Sigmoid colon (tissue), 7 donors: ENCODE results near the gene ZDHHC6. TPM values are rescaled to one million over a fixed set of nuclear protein-coding genes. Genes with fewer than 3 reads are reported as not detected.

ENCODE experiments used
- DNase-seq: peaks from one replicate; pipeline ENCODE4 v3.0.0-alpha.2; 2019
- H3K27ac ChIP-seq, 4 donors: fragments of 200-600 bp; sonication (generic); one replicate each; pipeline ENCODE4 v1.5.1; 2016 to 2019; ENCODE audit warnings: mild to moderate bottlenecking in 1 of 4
- H3K27me3 ChIP-seq, 3 donors: fragments of 200-600 bp; sonication (generic); one replicate each; pipeline ENCODE4 v1.5.1; 2019; ENCODE audit warnings: mild to moderate bottlenecking in 1 of 3
- H3K36me3 ChIP-seq, 4 donors: fragments of 200-600 bp; sonication (generic); one replicate each; pipeline ENCODE4 v1.5.1; 2016 to 2019
- H3K4me1 ChIP-seq, 4 donors: fragments of 200-600 bp; sonication (generic); one replicate each; pipeline ENCODE4 v1.5.1; 2017 to 2019
- H3K4me3 ChIP-seq, 4 donors: fragments of 200-600 bp; sonication (generic); one replicate each; pipeline ENCODE4 v1.5.1; 2017 to 2019; ENCODE audit warnings: mild to moderate bottlenecking in 2 of 4, moderate library complexity in 1 of 4
- H3K9me3 ChIP-seq, 4 donors: fragments of 200-600 bp in 3 of 4; sonication (generic) in 3 of 4; one replicate each; pipeline versions ENCODE4 v1.5.1 to v1.6.1; 2013 to 2019
- CTCF ChIP-seq, 4 experiments: fragments of 450-650 bp in 3 of 4; fragments of 200-600 bp in 1 of 4; IDR thresholded peaks; one replicate each; pipeline ENCODE4 v1.5.1; 2016 to 2019; ENCODE audit warnings: antibody characterized with exemption in 4 of 4, mild to moderate bottlenecking in 3 of 4, moderate library complexity in 2 of 4
- EP300 ChIP-seq, 4 donors: sonication (generic); formaldehyde crosslinking; IDR thresholded peaks; one replicate each; pipeline ENCODE4 v1.6.1; 2017; ENCODE audit warnings: antibody characterized with exemption in 4 of 4
- POLR2A ChIP-seq, 2 donors: fragments of 450-650 bp; IDR thresholded peaks; one replicate each; pipeline ENCODE4 v1.6.1; 2016; ENCODE audit warnings: antibody characterized with exemption in 2 of 2, mild to moderate bottlenecking in 2 of 2, moderate library complexity in 2 of 2
- POLR2AphosphoS5 ChIP-seq, 4 donors: sonication (generic); formaldehyde crosslinking; IDR thresholded peaks; one replicate each; pipeline ENCODE4 v1.6.1; 2017; ENCODE audit warnings: antibody characterized with exemption in 4 of 4
- WGBS, 2 donors: extraction: QIAGEN DNeasy Blood & Tissue Kit; methylation state at CpG; one replicate each; pipeline ENCODE4 v1.1.7; 2013; 5-methylcytosine and 5-hydroxymethylcytosine counted together
- intact Hi-C: fragments of 100-400 bp; cut with DNase I; formaldehyde crosslinking; loops from one replicate; pipeline ENCODE4 v1.15.1; 2023
- polyA plus RNA-seq, 3 donors: library from polyadenylated mRNA; stranded (reverse); fragments of 200-250 nt; gene quantifications; one replicate each; pipeline ENCODE4 v1.2.3, GENCODE V29; 2013
- total RNA-seq, 4 donors: library from RNA; depleted of rRNA; stranded (reverse); fragments of >200 nt; gene quantifications; one replicate each; pipeline ENCODE4 v1.1.0, GENCODE V29; 2016
- donor health status: healthy with polysubstance abuse.
- donor health status: Bipolar disorder and iron deficiency.
- donor health status: healthy.

The ZDHHC6 gene
- total and polyA plus RNA-seq, 7 donors, result 16.7 to 35.0 (median 22.9) TPM

DNA sequence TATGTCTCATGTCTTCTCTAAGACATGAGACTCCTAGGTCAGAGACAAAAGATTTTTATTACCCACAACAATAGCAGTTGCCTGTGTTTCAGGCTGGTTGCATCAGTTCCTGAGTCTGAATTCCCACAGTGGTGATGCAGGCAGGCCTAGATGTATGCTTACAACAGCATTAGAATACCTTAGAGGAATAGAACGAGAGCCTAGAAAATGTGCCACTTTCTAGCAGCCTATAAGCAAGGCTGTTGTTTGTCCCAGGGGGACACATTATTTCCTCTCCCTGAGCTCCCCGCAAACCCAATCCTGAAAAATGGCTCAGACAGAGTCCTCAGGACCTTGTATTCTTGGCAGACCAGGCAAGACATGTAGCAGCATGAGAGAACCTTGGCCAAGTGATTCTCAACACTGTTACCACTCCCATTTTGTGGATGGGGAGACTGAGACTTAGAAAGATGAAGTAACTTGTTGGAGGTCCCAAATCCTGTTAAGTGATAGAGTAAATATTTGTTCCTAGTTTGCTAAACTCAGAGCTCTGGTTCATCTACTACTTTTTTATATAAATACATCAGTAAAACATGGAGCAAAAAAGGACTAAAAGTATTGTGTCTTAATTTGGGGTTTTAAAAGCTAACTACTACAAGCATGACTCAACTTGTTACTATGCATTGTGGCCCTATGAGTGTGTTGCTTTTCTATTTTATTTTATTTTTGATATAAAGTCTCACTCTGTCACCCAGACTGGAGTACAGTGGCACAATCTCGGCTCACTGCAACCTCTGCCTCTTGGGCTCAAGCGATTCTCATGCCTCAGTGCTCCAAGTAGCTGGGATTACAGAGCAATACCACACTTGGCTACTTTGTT, 14.5 kb upstream of the ZDHHC6 start:
- no peaks in the 10 kb centered on the region for H3K9me3 ChIP-seq
- intact Hi-C loops, result no loop called here

GRCh38 chr10:112460366-112460765, 13.7 kb upstream of the ZDHHC6 start:
- 97% methylated on average over 2 of the region's 2 CpGs for WGBS, 2 donors
- DNase-seq, result no peak

More for the DNA sequence above, 14.5 kb upstream of the ZDHHC6 start:
- WGBS, 2 donors, result 96 to 97% methylated on average over 4 of the region's 4 CpGs
- no peak for TF ChIP-seq POLR2AphosphoS5 (IDR thresholded peaks at IDR 0.05)
- no peak for TF ChIP-seq CTCF (IDR thresholded peaks at IDR 0.05)
- TF ChIP-seq POLR2A (IDR thresholded peaks at IDR 0.05), result no peak
- no peak for TF ChIP-seq EP300 (IDR thresholded peaks at IDR 0.05)
- no peak for DNase-seq
- no peak overlapping the region for H3K4me3 ChIP-seq
- H3K36me3 ChIP-seq, result peaks cover 0 to 28% (median 8%) of the 10 kb centered on the region in 4 donors
- no peaks in the 10 kb centered on the region for H3K27me3 ChIP-seq
- no peaks in the 10 kb centered on the region for H3K4me1 ChIP-seq
- no peak overlapping the region for H3K27ac ChIP-seq

GRCh38 chr10:112456533-112456932, 9.8 kb upstream of the ZDHHC6 start:
- H3K27ac ChIP-seq, result no peak overlapping the region
- H3K27me3 ChIP-seq, result no peaks in the 10 kb centered on the region
- intact Hi-C loops, result no loop called here
- peaks cover 0 to 9% (median 0%) of the 10 kb centered on the region in 4 donors for H3K36me3 ChIP-seq
- H3K4me3 ChIP-seq, result no peak overlapping the region
- WGBS, 2 donors, result 98% methylated on average over 2 of the region's 2 CpGs
- no peaks in the 10 kb centered on the region for H3K4me1 ChIP-seq
- no peaks in the 10 kb centered on the region for H3K9me3 ChIP-seq
- DNase-seq, result no peak
- TF ChIP-seq EP300 (IDR thresholded peaks at IDR 0.05) (no peak), POLR2AphosphoS5 (IDR thresholded peaks at IDR 0.05) (no peak), POLR2A (IDR thresholded peaks at IDR 0.05) (no peak), CTCF (IDR thresholded peaks at IDR 0.05) (no peak)

More at GRCh38 chr10:112460366-112460765, 13.7 kb upstream of the ZDHHC6 start:
- Histone ChIP-seq H3K4me3 (no peak overlapping the region), H3K36me3 (peaks cover 0 to 22% (median 7%) of the 10 kb centered on the region in 4 donors), H3K27ac (no peak overlapping the region), H3K27me3 (no peaks in the 10 kb centered on the region), H3K9me3 (no peaks in the 10 kb centered on the region), H3K4me1 (no peaks in the 10 kb centered on the region)
- intact Hi-C loops, result no loop called here
- no peak for TF ChIP-seq POLR2A (IDR thresholded peaks at IDR 0.05)
- TF ChIP-seq CTCF (IDR thresholded peaks at IDR 0.05), result no peak
- no peak for TF ChIP-seq POLR2AphosphoS5 (IDR thresholded peaks at IDR 0.05)
- no peak for TF ChIP-seq EP300 (IDR thresholded peaks at IDR 0.05)

GRCh38 chr10:112454910-112455779, 8.4 kb upstream of the ZDHHC6 start:
- Histone ChIP-seq H3K9me3 (no peaks in the 10 kb centered on the region), H3K36me3 (no peaks in the 10 kb centered on the region), H3K4me3 (no peak overlapping the region), H3K27me3 (no peaks in the 10 kb centered on the region), H3K4me1 (no peaks in the 10 kb centered on the region), H3K27ac (no peak overlapping the region)
- no peak for DNase-seq
- TF ChIP-seq POLR2AphosphoS5 (IDR thresholded peaks at IDR 0.05), result no peak
- TF ChIP-seq EP300 (IDR thresholded peaks at IDR 0.05), result no peak
- no peak for TF ChIP-seq POLR2A (IDR thresholded peaks at IDR 0.05)
- intact Hi-C loops, result no loop called here
- WGBS, 2 donors, result 60 to 83% methylated on average over 2 of the region's 3 CpGs

DNA sequence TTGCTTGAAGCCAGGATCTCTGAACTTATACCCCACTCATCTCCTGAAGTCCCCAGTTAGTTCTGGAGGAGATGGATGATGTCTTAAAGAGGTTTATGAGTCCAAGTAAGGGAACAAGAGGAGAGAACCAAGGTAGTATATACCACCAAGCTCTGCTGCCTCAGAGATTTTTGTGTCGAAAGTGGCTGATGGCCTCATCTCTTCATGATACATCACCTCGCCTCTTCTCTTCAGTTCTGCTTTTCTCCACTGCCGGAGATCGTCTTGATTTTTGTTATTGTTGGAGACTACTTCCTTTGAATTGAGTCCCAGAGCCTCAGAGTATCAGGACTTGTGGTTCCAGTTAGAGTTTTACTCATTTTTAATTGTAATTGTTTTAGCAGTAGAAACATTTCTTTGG, 2.2 kb upstream of the ZDHHC6 start:
- TF ChIP-seq EP300 (IDR thresholded peaks at IDR 0.05) (no peak), CTCF (IDR thresholded peaks at IDR 0.05) (no peak), POLR2A (IDR thresholded peaks at IDR 0.05) (no peak), POLR2AphosphoS5 (IDR thresholded peaks at IDR 0.05) (no peak)
- intact Hi-C loops, result loop anchor here (5.0 kb wide), 1 partner anchor 267 kb away; the partner anchor contains the start of gene GPAM
- H3K4me1 ChIP-seq, result peaks cover 0 to 28% (median 25%) of the 10 kb centered on the region in 4 donors
- no peak overlapping the region for H3K27ac ChIP-seq
- H3K36me3 ChIP-seq, result peaks cover 0 to 10% (median 0%) of the 10 kb centered on the region in 4 donors
- no peaks in the 10 kb centered on the region for H3K9me3 ChIP-seq
- H3K4me3 ChIP-seq, result no peak overlapping the region
- no peaks in the 10 kb centered on the region for H3K27me3 ChIP-seq
- no peak for DNase-seq
- WGBS, 2 donors, result 85 to 88% methylated on average over 4 of the region's 4 CpGs
